ENCODE data around the gene UQCRQ. TPM values are rescaled to one million over a fixed set of nuclear protein-coding genes. Genes with fewer than 3 reads are reported as not detected.

UQCRQ gene
- total and polyA plus RNA-seq, 2 experiments from 2014 or later = 104 to 1,308 TPM

- Mint-ChIP-seq H3K27ac (no peak overlapping the region), H3K27me3 (ENCODE audit: insufficient read depth, low read depth, poor library complexity) (peaks cover 1% of the 10 kb centered on the region), H3K4me3 (no peak overlapping the region), H3K9me3 (no peaks in the 10 kb centered on the region), H3K4me1 (peaks cover 6% of the 10 kb centered on the region; the same call in 2 of the 3 replicates), H3K36me3 (ENCODE audit: low read depth) (no peaks in the 10 kb centered on the region)
- Histone ChIP-seq H3K36me3 (ENCODE audit: insufficient read depth) (no peaks in the 10 kb centered on the region), H3K4me1 (ENCODE audit: insufficient read depth) (peaks cover 5% of the 10 kb centered on the region), H3K4me3 (no peak overlapping the region), H3K27me3 (ENCODE audit: insufficient read depth) (no peaks in the 10 kb centered on the region), H3K79me2 (replicated peaks; ENCODE audit: insufficient read depth) (no peaks in the 10 kb centered on the region), H3K4me2 (no peak overlapping the region), H3K27ac (ENCODE audit: low read depth) (no peak overlapping the region), H4K20me1 (replicated peaks; ENCODE audit: insufficient read depth) (no peaks in the 10 kb centered on the region), H2AFZ (no peak overlapping the region), H3K9me2 (ENCODE audit: insufficient read depth) (no peaks in the 10 kb centered on the region), H3F3A (replicated peaks; ENCODE audit: low read depth) (no peaks in the 10 kb centered on the region)
- TF ChIP-seq JUNB (IDR thresholded peaks at IDR 0.05; ENCODE audit: unreplicated experiment) (no peak), NANOG (IDR thresholded peaks at IDR 0.05; ENCODE audit: borderline replicate concordance) (no peak), CREB1 (CRISPR knock-in tag; IDR thresholded peaks at IDR 0.05; ENCODE audit: low read depth) (no peak), ETS1 (IDR thresholded peaks at IDR 0.05) (no peak), ZNF462 (CRISPR knock-in tag; IDR thresholded peaks at IDR 0.05) (no peak), REST (IDR thresholded peaks at IDR 0.05; ENCODE audit: unreplicated experiment) (no peak), EZH2 (IDR thresholded peaks at IDR 0.05; ENCODE audit: low read depth, unreplicated experiment) (no peak), ZNF114 (CRISPR knock-in tag; IDR thresholded peaks at IDR 0.05) (no peak), CTCF (conservative IDR thresholded peaks at IDR 0.05; ENCODE audit: low read depth in 2 of 2) (no peak)
- ATAC-seq = no peak
- no peak for DNase-seq (ENCODE audit: low spot score)
Observed at GRCh38 chr5:132859889-132860437, 6.5 kb upstream of the UQCRQ start.

Measured in GM23338 (cell line).